ENCODE data around the gene FGF18.

DNA sequence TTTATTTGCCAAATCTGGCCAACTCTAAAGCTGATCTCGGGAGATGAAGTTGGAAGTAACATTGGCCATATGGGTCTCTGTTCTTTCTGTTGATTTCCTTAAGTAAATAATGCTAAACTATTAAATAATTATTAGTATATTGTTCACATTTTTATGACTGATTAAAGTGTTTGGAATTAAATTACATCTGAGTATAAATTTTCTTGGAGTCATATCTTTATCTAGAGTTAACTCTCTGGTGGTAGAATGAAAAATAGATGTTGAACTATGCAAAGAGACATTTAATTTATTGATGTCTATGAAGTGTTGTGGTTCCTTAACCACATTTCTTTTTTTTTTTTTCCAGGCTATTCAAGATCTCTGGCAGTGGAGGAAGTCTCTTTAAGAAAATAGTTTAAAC lies 9.3 kb upstream of the FGF18 start:
- TF ChIP-seq POLR2A (IDR thresholded peaks at IDR 0.05; ENCODE audit: low read depth, low read length), result no peak
- TF ChIP-seq GATA2 (IDR thresholded peaks at IDR 0.05; ENCODE audit: insufficient read depth, insufficient read length, low read depth, low read length), result no peak

Measured in endothelial cell of umbilical vein (primary cell).